Measurements from ENCODE around the gene MB. TPM values are rescaled to one million over a fixed set of nuclear protein-coding genes. Genes with fewer than 3 reads are reported as not detected.

MB gene
- total RNA-seq, 1 donor from 2014 or later, result not detected

- DNase-seq (ENCODE audit: low read depth, low spot score), result no peak
Observed at GRCh38 chr22:35577799-35578659, 39.1 kb downstream of the MB start.

GRCh38 chr22:35576671-35577070 lies 40.5 kb downstream of the MB start:
- no peak for DNase-seq (ENCODE audit: low read depth, low spot score)

DNA sequence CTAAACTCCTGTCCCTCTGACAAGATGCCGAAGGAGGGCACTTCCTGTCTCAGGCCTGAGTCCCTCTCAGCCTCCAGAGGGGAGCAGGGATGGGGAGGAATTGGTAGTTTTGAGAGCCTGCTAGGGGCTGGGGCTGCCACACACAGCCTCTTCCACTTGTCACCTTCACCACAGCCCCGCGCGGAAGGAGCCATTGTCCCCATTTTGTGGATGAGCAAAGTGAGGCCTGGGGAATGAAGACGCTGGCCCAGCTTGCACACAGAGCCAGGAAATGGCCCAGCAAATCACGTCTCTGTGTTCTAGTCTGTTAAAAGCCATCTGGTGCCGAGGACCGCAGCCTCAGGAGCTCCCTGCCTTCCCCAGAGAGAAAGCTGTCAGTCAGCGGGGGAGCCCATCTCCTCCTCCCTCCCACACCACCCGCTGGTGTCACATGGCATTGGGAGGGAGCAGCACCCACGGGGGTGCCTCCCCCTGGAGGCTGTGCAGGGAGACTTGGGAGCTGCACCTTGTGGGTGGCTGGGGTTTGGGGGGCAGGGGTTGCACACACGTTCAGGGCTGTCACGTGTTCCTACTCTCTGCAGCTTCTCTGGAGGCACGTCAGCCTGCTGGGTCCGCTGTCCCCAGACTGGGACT lies 41.9 kb downstream of the MB start:
- no peak for DNase-seq (ENCODE audit: low read depth, low spot score)

GRCh38 chr22:35572556-35572955 lies 44.6 kb downstream of the MB start:
- DNase-seq (ENCODE audit: low read depth, low spot score), result no peak

DNA sequence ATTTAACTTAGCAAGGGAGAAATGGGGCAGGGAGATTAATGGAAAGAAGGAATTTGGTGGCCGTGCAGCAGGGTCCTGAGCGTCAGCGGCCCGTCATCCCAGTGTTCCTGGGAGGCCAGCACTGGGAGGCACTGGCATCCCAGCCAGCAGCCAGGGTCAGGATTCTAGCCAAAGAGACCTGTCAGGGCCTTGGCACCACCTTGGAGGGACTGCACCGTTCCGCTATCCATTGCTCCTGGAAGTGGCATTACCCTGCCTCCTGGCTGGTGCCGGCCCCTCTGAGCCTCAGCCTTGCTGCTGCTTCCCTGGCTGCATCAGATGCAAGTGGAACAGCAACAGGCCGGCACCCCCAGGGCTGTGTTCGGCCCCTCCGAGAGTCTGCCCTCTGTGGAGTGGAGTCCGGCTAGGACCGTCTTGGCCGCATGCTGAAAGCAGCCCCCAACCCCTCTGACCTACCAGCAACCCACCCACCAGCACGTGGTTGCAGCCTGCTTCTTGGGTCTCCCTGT lies 46.4 kb downstream of the MB start:
- no peak for DNase-seq (ENCODE audit: low read depth, low spot score)

GRCh38 chr22:35569916-35570315 lies 47.2 kb downstream of the MB start:
- DNase-seq (ENCODE audit: low read depth, low spot score), result no peak

- no peak for DNase-seq (ENCODE audit: low read depth, low spot score)
Observed at GRCh38 chr22:35568751-35569739, 48.1 kb downstream of the MB start.

DNA sequence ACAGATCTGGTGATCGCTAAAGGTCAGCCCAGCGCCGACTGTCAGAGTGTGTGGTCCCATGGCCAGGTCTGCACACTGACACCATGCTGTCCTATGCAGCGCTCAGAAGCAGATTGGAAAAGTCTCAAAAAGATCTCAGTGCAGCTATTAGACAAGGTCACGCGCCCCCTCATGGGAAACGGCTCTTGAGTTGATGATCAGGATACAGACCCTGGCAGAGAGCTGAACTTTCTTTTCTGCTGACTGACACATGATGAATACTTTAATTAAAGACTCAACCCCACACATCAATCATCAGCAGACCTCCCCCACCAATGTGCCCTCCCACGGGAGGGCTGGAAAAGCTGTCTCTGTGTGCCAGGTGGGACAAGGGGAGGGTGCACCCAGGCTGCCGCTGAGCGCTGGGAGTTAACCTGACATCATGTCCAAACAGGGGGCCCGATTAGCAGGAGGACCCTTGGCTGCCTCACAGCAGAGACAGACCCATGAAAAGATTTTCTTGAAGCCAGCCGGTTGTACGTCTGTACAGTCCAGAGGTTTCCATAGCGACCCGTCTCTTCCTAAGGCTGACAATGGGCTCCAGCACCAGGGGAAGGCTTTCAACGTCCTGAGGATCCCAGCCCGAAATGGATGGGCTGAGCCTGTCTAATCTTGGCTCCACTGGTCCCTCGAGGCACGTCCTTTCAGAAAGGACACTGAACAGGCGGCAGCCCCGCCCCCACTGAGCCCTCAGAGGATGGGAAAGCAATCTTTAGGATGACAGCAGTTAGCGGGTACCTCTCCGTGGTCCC lies 49.6 kb downstream of the MB start:
- no peak for DNase-seq (ENCODE audit: low read depth, low spot score)

DNA sequence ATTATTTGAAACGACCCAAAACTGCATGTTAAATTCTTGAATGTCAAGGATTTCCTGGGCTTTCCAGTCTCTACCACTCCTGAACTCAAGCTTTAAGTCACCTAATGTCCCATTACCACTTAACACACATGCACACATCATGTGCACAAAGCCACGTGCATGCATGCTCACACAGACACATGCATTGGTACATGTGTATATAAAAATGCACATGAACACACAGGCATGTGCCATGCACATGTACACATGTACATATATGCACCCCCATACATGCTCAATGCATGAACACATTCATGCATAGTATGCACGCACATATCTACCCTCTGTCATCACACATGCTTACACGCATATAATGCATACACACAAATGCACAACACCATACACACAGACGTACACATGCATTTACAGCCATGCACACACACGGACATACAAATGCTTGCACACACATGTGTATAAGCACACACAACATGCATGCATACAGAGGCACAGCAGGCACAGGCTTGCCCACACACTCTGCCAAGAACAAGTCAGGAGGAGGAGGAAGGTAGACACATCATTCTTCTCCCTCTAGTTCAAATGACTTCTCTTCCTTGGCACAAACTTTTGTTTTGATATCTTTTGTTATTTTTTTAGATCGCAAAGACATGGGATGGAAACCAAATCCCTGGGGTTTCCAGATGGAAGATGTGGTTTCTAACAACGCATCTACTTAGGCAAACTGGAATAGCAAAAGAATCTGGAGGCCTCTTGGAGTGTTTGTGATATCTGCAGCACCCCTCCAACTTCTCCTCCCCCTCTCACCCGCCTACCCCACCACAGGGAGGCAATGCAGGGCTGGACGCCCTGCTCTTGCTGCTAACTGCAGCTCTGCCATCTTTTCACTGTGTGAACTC lies 51.9 kb downstream of the MB start:
- DNase-seq (ENCODE audit: low read depth, low spot score), result no peak

DNA sequence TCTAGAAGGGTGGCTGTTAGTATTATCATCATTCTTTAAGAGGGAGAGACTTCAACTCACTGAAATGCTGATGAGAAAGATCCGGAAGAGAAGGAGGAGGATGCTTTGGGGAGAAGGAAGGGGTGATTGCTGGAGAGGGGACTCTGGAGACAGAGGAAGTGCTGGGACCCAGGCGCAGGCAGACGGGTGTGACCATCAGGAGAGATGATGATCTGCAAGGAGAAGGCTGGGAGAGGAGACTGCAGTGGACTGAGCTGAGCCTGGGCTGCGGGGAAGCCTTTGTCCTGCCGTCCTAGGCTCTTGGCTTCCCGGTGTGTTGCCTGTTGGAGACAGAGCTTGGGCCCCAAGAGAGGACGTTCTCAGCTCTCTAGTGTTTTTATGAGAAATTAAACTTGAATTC lies 53.9 kb downstream of the MB start:
- no peak for DNase-seq (ENCODE audit: low read depth, low spot score)

- DNase-seq (ENCODE audit: low read depth, low spot score), result no peak
Observed at GRCh38 chr22:35561796-35562526, 55.2 kb downstream of the MB start.

DNA sequence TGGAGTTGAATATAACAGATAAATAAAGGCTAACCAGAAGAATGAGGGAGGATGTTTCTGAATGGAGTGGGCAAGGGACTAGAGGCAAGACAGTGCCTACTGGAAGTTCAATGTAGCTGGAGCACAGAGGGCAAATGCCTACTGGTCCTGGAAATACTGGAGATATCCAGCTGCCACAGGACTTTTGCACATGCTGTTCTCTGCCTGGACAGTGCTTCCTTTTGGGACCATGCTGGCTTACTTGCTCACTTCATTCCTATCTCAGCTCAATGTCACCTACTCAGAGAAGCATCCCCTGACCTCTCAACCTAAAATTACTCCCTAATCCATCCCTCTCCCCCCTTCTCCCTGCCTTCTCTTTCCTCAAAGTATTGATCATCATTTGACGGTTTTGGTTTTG lies 56.3 kb downstream of the MB start:
- DNase-seq (ENCODE audit: low read depth, low spot score), result no peak

- DNase-seq (ENCODE audit: low read depth, low spot score), result no peak
Observed at GRCh38 chr22:35560366-35560765, 56.8 kb downstream of the MB start.

DNA sequence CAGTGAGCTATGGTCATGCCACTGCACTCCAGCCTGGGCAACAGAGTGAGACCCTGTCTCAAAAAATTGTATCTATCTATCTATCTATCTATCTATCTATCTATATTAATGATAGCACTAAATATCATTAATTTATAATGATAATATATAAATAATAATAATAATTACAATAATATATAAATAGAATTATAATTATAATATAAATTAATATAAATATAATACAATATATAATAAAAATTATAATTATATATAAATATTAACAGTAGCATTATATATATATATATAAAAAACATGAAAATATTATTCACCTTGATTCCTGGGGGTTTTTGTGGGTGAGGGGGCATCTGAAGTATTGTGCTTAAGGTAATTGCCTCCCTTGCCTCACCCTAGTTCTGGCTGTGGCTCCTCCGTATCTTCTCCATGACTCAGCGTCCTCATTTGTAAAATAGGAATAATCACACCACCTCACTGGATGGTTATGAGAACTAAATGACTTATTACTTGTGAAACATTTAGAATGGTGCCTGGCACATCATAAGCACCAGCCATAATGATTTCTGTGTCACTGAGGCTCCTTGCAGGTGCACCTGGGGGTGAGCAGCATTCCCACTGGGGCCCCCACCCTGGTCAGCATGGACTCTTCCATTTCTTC lies 57.6 kb downstream of the MB start:
- no peak for DNase-seq (ENCODE audit: low read depth, low spot score)

- DNase-seq (ENCODE audit: low read depth, low spot score), result no peak
Observed at GRCh38 chr22:35558719-35559118, 58.4 kb downstream of the MB start.

DNA sequence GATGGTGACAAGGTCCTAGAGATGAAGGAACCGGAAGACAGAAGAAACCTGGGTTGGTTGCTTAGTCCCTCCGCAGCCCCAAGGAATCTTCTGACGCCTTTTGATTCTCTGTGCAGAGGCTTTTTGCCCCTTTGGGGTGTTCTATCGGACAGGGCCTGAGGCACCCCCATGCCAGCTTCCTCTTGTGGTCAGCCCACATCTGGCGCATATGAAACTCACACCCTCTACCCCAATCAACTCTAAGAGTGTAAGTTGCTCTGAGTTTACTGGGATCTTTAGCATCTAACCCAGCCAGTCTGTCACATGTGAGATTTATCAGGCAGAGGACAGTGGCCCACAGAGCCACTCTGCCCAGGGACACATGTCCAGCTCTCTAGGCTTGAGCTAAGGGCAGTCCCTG lies 59.1 kb downstream of the MB start:
- DNase-seq (ENCODE audit: low read depth, low spot score), result no peak

All from pulmonary artery endothelial cell (primary cell).